Choroid plexus epithelial cell (primary cell): ENCODE measurements around the gene TYW1.
"Not testable (repeated sequence)": the region's sequence is repeated elsewhere in the genome, so short reads cannot be mapped to it uniquely, and the experiment has no call there.

ENCODE experiments used
- DNase-seq: peaks from one replicate; pipeline ENCODE4 v3.0.0-alpha.2; 2010; ENCODE audit warnings: low read depth
- H3K4me3 ChIP-seq: 2 replicates; pipeline ENCODE4 v1.5.1; 2011; ENCODE audit warnings: low read depth, mild to moderate bottlenecking, control low read depth, low read length, moderate library complexity
- TF ChIP-seq, protein P1 (sequence below): conservative IDR thresholded peaks from 2 replicates; pipeline ENCODE4 v1.5.1; 2011; ENCODE audit warnings: low read depth, mild to moderate bottlenecking, control low read depth, inconsistent platforms, low read length, moderate library complexity

The TYW1 gene

DNA sequence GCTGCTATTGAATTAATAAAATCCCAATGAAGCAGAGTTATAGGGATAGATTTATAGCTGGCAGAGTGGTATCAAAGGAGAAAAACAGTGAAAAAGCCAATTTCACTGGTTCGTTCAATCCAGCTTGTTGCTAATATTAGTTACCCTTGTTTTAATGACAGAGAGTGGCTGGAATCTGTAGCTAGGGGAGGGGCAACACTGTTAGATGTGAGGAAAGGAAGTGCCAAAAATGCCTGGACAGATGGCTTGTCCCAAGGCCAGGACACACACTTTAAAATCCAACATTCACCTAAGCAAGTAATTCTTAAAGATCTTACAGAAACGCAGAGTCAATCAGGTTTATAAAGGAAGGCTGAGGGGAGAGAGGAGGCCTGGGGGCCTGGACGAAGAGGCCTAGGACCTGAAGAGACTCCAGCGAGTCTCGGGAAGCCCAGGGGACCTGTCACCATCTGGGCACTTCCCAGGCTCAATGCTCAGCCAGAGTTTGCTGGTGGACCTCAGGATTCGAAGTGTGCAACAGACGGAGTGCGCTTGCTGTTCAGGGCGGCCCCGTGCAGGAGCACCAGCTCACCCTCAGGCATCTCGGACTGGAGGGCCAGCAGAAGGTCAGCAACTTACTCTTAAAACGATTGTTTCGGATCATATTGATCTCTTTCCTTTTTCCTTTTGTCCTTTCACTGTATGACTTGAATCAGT lies 38.9 kb upstream of the TYW1 start:
- no peak overlapping the region for H3K4me3 ChIP-seq
- TF ChIP-seq, protein P1, sequence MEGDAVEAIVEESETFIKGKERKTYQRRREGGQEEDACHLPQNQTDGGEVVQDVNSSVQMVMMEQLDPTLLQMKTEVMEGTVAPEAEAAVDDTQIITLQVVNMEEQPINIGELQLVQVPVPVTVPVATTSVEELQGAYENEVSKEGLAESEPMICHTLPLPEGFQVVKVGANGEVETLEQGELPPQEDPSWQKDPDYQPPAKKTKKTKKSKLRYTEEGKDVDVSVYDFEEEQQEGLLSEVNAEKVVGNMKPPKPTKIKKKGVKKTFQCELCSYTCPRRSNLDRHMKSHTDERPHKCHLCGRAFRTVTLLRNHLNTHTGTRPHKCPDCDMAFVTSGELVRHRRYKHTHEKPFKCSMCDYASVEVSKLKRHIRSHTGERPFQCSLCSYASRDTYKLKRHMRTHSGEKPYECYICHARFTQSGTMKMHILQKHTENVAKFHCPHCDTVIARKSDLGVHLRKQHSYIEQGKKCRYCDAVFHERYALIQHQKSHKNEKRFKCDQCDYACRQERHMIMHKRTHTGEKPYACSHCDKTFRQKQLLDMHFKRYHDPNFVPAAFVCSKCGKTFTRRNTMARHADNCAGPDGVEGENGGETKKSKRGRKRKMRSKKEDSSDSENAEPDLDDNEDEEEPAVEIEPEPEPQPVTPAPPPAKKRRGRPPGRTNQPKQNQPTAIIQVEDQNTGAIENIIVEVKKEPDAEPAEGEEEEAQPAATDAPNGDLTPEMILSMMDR: no peak
- no peak for DNase-seq

DNA sequence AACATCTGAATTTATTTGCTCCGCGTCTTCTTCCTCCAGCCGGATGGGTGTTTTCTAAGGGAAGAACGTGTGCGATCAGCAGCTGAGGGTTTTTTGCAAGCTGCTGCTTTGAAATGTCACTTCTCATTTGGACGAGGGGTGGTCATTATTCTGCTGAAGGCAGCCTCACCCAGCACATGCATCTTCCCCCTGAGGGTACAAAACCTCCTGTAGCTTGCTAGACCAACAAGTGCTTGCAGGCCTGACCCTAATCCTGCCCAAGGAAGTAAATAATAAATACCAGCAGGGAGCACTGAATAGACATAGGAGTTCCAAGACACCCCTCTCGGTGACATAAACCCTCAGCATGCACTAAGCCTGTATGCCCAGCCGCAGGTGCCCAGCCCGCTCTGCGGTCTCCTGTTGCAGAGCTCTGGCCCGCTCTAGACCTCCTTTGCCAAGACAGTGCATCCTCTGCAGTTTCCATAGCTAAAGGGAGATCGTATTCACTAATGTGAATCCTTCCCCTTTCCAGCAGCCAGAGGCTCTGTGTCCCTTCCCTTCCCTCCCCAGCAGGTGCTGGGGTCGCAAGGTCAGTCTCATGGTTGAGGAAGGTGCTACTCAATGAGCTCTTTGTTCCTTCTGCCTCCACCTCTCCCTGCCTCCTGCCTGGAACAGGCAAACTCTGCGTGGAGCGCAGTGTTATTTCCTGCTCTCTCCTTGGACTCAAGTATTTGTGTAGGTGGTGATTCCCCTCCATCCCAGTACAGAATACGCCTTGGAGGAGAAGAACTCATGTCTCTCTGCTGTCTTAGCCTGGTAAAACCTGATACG lies 37.9 kb upstream of the TYW1 start:
- TF ChIP-seq, protein P1: no peak
- no peak for DNase-seq
- H3K4me3 ChIP-seq: no peak overlapping the region

DNA sequence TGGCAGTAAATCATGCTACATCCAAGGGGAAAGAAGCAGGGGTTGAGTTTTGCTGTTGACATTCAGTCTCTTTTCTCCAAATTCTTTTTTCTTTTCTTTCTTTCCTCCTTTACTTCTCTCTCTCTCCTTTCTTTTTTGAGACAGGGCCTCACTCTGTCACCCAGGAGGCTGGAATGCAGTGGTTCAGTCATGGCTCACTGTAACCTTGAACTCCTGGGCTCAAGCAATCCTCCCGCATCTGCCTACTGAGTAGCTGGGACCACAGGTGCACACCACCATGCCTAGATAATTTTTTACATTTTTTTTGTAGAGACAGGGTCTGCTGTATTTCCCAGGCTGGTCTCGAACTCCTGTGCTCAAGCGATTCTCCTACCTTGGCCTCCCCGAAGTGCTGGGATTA lies 36.4 kb upstream of the TYW1 start:
- TF ChIP-seq, protein P1: no peak
- no peak overlapping the region for H3K4me3 ChIP-seq
- no peak for DNase-seq

DNA sequence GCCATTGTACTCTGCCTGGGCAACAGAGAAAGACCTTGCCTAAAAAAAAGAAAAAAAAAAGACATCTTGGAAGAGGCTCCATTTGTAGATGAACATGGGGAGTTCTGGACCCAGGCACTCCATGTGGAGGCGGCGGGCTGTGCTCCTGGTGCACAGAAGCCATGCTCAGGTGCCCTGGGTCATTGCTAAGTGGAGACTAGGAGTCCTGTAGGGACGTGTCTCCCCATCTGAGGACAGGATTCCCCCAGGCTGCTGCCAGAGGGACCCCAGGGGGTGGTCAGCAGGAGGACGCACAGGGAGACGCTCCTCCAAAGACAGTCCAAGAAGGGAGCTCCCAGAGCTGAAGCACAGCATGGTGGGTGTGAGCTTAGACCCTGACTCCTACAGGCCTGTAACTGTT lies 35.5 kb upstream of the TYW1 start:
- TF ChIP-seq, protein P1: no peak
- DNase-seq: no peak

DNA sequence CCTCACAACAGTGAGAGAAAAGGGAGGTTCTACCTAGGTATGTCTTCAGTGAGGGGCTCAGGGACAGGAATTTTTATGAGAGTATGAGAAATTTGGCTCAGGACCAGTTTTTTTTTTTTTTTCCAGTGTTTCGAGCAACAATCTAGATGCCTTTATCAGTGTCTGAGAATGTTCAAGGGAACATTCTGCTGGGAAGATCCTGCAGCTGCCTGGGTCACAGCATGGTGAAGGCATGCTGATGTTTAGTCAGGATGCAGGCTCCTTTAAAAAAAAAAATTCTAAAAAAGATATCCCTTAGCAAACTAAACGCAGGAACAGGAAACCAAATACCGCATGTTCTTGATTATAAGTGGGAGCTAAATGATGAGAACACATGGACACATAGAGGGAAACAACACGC lies 32.2 kb upstream of the TYW1 start:
- TF ChIP-seq, protein P1: no peak
- H3K4me3 ChIP-seq: no peak overlapping the region
- DNase-seq: peak; percentile 88

More for the DNA sequence above, 35.5 kb upstream of the TYW1 start:
- no peak overlapping the region for H3K4me3 ChIP-seq

DNA sequence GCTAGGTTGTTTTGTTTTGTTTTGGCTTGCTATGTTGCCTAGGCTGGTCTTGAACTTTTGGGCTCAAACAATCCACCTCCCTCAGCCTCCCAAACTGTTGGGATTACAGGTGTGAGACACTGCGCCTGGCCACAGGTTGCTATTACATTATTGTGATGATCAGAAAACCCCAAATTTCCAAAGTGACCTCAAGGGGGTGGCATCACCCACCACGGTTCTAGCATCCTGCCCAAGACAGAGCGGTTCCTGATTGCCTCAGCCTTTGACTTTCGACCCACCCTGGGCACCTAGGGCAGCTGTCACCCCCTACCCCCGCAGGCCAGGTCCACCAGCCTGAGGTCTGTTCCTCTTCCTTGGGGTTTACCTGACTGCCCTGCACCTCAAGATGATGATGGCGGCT lies 29.6 kb upstream of the TYW1 start:
- no peak for DNase-seq
- TF ChIP-seq, protein P1: no peak
- no peak overlapping the region for H3K4me3 ChIP-seq

DNA sequence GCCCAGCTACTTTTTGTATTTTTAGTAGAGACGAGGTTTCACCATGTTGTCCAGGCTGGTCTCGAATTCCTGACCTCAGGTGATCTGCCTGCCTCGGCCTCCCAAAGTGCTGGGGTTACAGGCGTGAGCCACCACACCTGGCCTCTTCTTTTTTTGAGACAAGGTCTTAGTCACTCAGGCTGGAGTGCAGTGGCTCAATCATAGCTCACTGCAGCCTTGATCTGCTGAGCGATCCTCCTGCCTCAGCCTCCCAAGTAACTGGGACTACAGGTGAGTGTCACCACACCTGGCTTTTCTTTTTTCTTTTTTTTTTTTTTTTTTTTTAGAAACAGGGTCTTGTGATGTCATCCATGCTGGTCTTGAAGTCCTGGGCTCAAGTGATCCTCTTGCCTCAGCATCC lies 27.6 kb upstream of the TYW1 start:
- not testable (repeated sequence) for H3K4me3 ChIP-seq, DNase-seq
